Measurements from ENCODE around the gene FOXG1.

Gene FOXG1

DNA sequence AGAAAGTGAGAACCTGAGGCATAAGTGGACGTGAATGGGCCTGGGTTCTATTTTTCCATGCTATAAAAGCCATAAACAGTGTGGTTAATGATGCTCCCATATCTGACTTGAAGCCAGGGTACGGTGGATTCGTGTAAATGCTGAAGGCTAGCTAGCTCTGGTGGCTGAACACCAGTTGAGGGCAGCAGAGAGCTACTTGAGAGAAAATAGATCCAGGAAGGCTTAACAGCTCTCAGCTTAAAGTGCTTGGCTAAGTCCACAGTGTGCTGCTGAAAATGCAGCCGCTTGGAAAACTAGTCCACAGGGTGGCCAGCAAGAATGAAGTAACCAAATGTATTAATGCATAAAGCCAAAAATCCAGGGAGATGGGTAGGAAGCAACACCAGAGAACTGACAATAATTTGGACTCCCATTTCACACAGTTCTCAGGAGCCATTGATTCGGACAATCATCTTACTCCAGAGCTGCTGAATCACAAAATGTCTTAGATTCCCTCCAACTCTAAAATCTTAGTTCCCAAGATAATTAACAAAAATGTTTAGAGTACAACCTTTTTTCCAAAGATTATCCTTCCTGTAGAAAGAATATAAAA lies 15.0 kb upstream of the FOXG1 start:
- H3K27ac ChIP-seq (replicated peaks), result no peak overlapping the region
- DNase-seq (ENCODE audit: low read depth in 1 of 2, low spot score in 1 of 2), result peak; percentile 10 to 38
- TF ChIP-seq GABPA (IDR thresholded peaks at IDR 0.05; ENCODE audit: low read depth), result no peak
- TF ChIP-seq SPI1 (IDR thresholded peaks at IDR 0.05; ENCODE audit: borderline replicate concordance, low read depth), result no peak
- TF ChIP-seq, protein P1, sequence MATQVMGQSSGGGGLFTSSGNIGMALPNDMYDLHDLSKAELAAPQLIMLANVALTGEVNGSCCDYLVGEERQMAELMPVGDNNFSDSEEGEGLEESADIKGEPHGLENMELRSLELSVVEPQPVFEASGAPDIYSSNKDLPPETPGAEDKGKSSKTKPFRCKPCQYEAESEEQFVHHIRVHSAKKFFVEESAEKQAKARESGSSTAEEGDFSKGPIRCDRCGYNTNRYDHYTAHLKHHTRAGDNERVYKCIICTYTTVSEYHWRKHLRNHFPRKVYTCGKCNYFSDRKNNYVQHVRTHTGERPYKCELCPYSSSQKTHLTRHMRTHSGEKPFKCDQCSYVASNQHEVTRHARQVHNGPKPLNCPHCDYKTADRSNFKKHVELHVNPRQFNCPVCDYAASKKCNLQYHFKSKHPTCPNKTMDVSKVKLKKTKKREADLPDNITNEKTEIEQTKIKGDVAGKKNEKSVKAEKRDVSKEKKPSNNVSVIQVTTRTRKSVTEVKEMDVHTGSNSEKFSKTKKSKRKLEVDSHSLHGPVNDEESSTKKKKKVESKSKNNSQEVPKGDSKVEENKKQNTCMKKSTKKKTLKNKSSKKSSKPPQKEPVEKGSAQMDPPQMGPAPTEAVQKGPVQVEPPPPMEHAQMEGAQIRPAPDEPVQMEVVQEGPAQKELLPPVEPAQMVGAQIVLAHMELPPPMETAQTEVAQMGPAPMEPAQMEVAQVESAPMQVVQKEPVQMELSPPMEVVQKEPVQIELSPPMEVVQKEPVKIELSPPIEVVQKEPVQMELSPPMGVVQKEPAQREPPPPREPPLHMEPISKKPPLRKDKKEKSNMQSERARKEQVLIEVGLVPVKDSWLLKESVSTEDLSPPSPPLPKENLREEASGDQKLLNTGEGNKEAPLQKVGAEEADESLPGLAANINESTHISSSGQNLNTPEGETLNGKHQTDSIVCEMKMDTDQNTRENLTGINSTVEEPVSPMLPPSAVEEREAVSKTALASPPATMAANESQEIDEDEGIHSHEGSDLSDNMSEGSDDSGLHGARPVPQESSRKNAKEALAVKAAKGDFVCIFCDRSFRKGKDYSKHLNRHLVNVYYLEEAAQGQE (IDR thresholded peaks at IDR 0.05; ENCODE audit: insufficient replicate concordance, low read depth), result no peak
- no peak for TF ChIP-seq POLR2AphosphoS5 (IDR thresholded peaks at IDR 0.05; ENCODE audit: low read depth)
- TF ChIP-seq, protein P2, sequence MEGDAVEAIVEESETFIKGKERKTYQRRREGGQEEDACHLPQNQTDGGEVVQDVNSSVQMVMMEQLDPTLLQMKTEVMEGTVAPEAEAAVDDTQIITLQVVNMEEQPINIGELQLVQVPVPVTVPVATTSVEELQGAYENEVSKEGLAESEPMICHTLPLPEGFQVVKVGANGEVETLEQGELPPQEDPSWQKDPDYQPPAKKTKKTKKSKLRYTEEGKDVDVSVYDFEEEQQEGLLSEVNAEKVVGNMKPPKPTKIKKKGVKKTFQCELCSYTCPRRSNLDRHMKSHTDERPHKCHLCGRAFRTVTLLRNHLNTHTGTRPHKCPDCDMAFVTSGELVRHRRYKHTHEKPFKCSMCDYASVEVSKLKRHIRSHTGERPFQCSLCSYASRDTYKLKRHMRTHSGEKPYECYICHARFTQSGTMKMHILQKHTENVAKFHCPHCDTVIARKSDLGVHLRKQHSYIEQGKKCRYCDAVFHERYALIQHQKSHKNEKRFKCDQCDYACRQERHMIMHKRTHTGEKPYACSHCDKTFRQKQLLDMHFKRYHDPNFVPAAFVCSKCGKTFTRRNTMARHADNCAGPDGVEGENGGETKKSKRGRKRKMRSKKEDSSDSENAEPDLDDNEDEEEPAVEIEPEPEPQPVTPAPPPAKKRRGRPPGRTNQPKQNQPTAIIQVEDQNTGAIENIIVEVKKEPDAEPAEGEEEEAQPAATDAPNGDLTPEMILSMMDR (IDR thresholded peaks at IDR 0.05; ENCODE audit: insufficient read depth, low read length), result peak; percentile 53
- peaks cover 22% of the 10 kb centered on the region for H3K27me3 ChIP-seq (ENCODE audit: insufficient read depth, poor library complexity, severe bottlenecking)
- no peak overlapping the region for H3K4me3 ChIP-seq (replicated peaks; ENCODE audit: insufficient read depth, low read length)

DNA sequence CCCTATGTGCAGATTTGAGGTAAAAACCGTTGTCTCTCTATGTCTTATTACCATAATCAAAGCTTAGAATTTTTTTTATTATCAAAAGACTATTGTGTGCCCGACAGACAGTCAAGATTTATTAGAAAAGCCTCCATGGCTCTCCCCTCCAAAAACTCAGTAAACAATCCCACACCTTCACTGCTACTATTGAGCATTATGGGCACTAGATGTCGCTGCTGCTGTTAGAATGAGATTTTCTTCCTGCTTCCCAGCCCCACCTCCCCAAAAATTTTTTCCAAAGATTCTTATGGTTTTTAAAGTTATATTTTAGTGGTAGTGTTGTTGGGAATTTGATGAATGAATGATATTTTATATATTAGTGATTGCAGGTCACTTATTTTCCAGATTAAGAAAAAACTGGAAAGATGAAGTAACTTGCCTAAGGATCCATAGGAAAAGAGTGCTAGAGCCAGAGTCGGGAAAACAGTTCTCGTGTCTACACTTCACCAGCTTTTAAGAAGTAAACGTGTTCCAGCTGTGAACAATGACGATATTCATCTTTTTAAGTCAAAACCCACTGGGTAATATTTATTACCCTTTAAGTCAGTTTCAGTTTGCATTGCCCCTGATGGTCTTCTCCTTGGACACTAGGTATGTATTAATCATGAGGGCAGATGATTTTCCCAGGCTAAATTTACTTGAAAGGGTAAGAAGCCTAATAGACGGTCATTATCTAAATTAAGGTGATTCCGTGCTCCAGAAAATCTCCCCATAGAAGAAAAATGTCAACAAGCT lies 12.2 kb upstream of the FOXG1 start:
- TF ChIP-seq GABPA (IDR thresholded peaks at IDR 0.05; ENCODE audit: low read depth), result no peak
- TF ChIP-seq, protein P2 (IDR thresholded peaks at IDR 0.05; ENCODE audit: insufficient read depth, low read length), result peak; percentile 31
- H3K4me3 ChIP-seq (replicated peaks; ENCODE audit: insufficient read depth, low read length), result no peak overlapping the region
- H3K27ac ChIP-seq (replicated peaks), result no peak overlapping the region
- peak in 1 of 2 experiments; percentile 25 for DNase-seq (ENCODE audit: low read depth in 1 of 2, low spot score in 1 of 2)
- peaks cover 42% of the 10 kb centered on the region for H3K27me3 ChIP-seq (ENCODE audit: insufficient read depth, poor library complexity, severe bottlenecking)

DNA sequence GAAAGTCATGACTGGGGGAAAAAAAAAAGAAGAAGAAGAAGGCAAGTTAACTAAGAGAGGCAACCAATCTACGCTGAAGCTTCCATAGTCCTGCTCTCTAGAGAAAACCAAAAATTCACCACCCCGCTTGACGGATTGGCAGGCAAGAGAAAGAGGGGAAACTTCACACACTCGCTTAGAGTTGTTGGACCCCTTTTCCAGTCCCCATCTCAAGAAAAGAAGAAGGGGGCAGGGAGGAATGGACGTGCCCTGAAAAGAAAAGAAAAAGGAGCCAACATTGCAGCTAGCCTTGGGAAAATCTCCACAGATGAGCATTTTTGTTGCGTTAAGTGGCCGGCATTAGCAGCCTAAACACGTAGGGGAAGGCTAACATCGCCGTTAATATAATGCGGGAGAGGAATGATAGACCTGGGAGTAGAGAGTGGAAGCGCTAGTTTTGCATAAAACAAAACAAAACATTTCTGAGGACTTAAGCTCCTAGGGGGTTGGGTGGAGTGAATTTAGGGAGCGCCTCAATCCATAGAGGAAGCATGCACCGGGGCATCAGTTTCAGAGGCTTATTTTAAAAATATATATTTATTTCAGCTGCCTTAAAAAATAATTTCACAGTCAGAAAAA lies 11.3 kb upstream of the FOXG1 start:
- TF ChIP-seq GABPA (IDR thresholded peaks at IDR 0.05; ENCODE audit: low read depth) (no peak), SPI1 (IDR thresholded peaks at IDR 0.05; ENCODE audit: borderline replicate concordance, low read depth) (no peak), POLR2AphosphoS5 (IDR thresholded peaks at IDR 0.05; ENCODE audit: low read depth) (no peak)
- TF ChIP-seq, protein P2 (IDR thresholded peaks at IDR 0.05; ENCODE audit: insufficient read depth, low read length), result no peak
- no peak overlapping the region for H3K27ac ChIP-seq (replicated peaks)
- H3K4me3 ChIP-seq (replicated peaks; ENCODE audit: insufficient read depth, low read length), result no peak overlapping the region
- H3K27me3 ChIP-seq (ENCODE audit: insufficient read depth, poor library complexity, severe bottlenecking), result peaks cover 49% of the 10 kb centered on the region
- no peak for DNase-seq (ENCODE audit: low read depth in 1 of 2, low spot score in 1 of 2)

DNA sequence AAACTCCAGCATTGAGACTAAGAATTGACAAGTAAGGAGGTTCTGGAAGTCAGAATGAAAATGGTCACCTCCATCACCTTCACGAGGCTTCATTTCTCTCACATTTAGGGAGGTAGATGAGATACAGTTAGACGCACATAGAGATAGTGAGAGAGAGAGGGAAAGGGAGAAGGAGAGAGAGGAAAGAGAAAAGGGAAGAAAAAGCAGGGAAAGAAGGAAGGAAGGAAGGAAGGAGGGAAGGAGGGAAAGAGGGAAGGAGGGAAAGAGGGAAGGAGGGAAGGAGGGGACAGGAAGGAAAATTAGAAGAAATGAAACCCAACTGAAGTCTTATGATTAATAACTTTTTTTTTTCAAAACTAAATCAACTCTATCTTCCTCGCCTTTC lies 10.7 kb upstream of the FOXG1 start:
- peaks cover 49% of the 10 kb centered on the region for H3K27me3 ChIP-seq (ENCODE audit: insufficient read depth, poor library complexity, severe bottlenecking)
- no peak overlapping the region for H3K4me3 ChIP-seq (replicated peaks; ENCODE audit: insufficient read depth, low read length)
- TF ChIP-seq POLR2AphosphoS5 (IDR thresholded peaks at IDR 0.05; ENCODE audit: low read depth) (no peak), GABPA (IDR thresholded peaks at IDR 0.05; ENCODE audit: low read depth) (no peak), SPI1 (IDR thresholded peaks at IDR 0.05; ENCODE audit: borderline replicate concordance, low read depth) (no peak)
- TF ChIP-seq, protein P2 (IDR thresholded peaks at IDR 0.05; ENCODE audit: insufficient read depth, low read length), result no peak
- H3K27ac ChIP-seq (replicated peaks), result no peak overlapping the region
- DNase-seq (ENCODE audit: low read depth in 1 of 2, low spot score in 1 of 2), result no peak
